GM18873 (cell line): ENCODE data around the gene RAB40B.

Experiments
- ATAC-seq: cut with Tn5 transposase; IDR thresholded peaks from one replicate; pipeline ENCODE4 v1.9.1; 2021; ENCODE audit warnings: mild to moderate bottlenecking, moderate library complexity, moderate number of reproducible peaks; ENCODE audit not compliant: unreplicated experiment, low FRiP score

RAB40B gene

DNA sequence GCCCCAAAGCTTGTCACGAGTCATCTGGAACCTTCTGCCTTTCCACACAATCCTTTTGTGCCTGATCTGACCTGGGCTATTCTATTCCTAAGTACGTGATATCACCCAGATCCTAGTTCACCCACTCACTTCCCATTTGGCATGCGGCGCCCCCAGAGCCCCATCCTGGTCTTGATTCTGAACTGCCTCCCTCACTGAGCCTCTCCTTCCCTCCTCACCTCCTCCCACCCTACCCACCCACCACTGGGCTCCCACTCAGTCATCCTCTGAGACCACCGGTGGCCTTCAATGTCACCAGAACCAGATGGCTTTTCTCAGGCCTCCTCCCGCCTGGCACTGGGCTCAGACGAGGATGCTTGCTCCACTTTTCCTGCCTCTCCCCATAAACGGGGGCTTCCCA, 68.8 kb downstream of the RAB40B start:
- ATAC-seq: no peak

DNA sequence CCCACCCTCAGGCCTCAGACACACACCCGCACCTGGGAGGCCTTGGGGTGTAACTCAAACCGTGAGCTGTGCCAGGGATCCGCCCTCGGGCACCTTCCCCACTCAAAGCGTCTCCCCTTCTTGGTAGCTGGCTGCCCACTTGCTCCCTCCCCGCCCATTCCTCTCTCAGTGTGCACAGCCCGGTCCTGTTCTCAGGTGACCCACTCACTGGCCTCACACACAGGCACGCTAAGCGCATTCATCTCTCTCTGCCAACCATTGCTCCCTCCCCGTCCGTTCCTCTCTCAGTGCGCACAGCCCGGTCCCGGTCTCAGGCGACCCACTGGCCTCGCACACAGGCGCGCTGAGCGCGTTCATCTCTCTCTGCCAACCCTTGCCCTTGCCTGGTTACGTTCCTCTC, 71.1 kb downstream of the RAB40B start:
- ATAC-seq: no peak

DNA sequence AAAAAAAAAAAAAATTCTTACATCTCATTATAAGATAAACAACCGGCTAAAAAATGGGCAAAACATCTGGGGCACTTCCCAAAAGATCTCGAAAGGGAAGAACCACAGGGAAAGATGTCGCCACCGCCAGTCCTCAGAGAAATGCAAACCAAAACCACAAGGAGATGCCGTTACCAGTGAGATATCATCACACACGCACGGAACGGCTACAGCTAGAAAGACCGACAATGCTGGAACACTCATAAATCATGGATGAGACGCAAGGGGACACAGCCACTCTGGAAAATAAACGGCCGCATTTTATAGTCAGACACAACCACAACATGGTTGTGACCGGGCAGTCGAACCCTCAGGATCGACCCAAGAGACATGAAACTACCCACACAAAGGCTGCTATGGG, 74.8 kb downstream of the RAB40B start:
- no peak for ATAC-seq

DNA sequence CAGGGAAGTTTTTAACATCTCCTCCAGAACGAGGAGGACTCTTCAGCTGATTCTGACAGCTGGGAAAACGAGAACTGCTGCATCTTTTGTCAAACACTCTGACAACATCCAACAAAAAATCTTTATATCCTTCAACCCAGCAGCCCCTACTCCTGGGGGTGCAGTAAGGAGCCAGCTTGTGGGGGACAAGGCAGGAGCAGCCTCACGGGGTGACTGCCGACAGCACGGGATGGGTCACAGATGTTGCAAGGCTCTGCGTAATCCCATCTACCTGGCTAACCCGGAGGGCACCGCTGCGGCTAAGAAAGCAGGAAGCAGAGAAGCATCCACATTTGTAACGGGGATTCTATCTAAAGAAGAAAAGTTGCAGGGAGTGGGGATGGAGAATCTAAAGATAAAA, 78.9 kb downstream of the RAB40B start:
- ATAC-seq: no peak

DNA sequence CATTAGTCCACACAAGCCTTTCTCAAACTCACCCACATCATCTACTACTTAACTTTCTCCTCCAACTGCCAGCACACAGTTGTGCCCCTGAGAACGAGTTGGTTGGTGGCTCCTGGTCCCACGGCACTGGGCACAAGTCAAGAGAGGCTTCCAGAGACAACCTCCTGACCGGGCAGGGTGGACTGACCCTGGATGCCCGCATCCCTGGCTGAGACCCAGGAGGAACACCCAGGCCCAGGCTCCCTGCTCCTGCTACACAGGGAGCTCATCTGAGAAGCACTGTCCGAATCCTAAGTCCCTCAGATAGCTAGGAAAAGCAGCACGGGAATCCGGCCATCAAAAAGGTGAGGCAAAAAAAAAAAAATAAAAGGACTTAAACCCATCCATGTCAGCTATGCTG, 79.3 kb downstream of the RAB40B start:
- no peak for ATAC-seq

DNA sequence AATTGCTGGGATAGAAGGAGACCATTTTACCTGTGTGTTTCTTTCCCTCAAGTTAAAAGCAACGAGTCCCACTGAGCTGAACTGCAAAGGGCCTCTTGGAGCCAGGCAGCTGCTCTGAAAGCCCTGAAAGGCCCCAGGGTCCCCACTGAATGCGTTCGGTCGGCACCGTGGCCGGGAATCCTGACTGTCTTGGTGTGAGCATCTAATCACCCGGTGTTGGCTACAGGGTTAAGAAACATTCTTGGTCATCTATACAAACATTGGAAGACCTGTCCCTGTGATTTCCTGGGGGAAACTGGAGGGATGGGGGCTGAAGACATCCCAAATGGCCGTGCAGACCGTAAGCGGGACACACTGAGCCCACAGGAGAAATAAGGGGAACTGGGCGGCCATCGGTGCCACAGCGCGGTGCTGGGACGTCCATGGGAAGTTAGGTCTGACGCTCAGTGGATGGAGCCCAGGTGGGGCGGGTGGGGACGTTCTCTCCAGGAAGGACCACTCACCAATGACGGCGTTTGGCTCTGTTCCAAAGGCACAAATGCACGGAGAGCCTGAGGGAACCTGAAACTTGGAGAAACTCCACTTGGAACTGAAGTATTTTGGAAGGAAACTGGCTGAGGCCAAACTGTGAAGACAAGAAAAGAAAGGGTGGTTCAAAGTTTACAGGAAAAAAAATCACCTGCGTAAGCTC, 82.3 kb downstream of the RAB40B start:
- no peak for ATAC-seq

DNA sequence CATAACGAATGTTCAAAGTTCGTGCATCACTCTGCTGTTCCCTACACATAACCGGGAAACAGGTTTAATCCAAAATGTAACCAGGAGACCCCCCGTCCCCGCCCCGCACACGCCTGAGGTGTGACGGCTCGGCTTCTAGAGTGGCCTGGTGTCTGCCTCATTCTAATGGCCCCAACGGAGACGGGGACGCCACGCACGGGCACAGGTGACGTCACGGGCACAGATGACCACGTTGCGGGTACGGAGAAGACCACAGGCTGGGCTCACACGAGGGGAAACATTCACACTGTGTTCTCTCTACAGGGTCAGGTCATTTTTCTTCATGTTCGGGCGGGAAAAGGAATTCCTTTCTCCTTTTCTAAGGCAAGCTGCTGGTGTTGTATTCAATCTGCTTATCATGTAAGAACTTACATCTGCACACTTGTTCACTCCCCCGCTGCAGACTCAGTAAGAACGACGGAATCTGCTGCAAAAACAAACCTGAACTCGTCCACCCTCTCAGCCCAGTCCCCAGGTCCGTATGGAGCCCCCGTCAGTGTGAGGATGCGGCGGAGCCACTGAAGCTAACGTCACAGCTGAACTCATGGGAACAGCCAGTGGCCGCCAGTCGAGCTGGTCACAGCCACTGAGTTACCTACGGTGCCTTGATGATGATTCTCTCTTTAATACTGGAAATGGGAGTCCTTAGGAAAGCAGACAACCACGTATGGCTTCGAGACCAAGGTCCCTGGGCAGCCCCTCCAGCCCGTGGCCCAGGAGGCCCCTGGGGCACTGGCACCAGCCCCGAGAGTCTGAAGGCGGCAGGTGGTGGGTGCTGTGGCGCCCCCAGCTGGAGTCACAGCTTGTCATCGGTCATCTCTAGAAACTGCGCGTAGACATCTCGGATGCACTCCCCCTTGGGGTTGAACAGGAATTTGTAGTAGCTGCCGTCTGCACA, 83.1 kb downstream of the RAB40B start:
- no peak for ATAC-seq

DNA sequence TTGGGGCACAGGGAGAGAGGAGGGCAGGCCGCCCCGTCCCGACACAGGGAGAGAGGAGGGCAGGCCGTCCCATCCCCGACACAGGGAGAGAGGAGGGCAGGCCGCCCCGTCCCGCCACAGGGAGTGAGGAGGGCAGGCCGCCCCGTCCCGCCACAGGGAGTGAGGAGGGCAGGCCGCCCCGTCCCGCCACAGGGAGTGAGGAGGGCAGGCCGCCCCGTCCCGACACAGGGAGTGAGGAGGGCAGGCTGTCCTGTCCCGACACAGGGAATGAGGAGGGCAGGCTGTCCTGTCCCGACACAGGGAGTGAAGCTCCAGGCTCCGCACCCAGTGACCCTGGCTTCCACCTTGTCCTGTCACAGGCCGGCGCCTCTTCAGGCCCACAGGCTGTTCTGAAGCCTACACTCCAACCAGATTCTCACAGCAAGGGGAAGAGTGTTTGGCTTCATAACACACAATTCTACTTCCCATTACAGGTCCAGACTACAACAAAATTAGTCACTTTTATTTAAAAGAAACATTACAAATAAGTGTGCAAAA, 84.3 kb downstream of the RAB40B start:
- ATAC-seq: no peak

DNA sequence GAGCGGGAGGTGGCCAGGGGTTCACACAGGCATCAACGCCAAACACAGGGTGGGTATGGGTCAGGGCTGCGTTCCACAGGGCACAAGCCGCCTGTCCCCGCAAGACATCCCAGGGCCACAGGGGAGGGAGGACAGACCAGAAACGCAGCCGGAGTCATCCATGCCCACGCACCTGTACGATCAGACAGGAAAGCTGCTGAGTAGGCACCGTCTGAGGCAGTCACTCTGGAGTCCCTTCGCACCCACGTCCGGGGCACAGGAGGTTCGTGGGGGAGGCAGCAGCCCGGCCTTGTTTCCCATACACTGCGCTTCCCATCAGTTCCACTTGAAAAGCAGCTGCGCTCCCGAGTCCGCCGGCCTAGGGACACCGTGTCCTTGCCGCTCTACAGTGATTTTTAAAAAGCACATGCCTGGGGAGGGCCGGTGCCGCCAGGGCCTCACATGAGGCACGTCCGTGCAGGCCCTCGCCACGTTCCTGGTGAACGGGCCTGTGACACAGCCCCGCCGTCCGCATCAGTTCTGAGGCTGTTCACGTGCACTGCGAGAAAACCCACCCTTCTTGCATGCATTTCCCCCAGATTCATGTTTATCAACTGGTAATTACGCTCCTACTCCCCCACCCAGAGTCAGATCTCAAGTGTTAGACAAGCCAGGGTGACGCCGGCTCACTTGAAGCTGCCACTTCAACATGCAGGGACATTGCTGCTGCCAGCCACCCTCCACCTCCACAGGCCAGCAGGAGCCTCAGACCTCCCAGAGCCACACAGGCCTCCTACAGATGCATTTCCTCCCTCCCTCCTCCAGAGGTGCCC, 85.0 kb downstream of the RAB40B start:
- no peak for ATAC-seq

DNA sequence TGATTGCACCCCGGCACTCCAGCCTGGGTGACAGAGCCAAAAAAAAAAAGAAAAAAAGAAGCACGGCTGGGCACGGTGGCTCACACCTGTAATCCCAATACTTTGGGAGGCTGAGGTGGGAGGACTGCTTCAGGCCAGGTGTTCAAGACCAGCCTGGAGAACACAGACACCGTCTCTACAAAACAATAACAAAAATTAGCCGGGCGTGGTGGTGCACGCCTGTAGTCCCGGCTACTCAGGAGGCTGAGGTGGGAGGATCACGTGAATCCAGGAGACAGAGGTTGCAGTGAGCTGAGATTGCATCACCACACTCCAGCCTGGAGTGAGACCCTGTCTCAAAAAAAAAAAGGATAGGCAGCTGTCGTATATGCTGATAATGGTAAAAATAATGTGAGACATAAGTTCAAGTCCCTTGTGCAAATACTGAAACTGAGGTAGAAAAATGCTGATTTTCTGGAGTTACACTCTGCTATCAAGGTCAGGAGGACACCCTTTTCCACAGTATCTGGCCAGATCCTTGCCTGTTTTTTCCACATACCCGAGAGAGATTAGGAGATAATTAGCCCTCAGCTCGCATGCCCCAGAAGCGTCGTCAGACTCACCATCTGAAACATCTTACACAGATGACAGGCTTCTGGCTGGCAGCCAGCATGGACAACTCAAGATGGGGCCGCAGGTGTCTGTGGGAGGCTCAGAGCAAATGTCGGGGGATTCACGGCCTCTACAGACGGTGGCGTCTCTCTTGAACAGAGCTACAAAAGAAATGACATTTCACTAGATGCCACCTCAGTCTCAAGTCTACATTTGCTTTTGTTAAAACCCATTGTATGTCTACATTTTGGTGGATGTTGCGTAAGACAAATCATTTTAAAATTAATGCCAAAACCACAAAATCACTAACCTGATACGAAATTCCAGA, 87.1 kb downstream of the RAB40B start:
- no peak for ATAC-seq

DNA sequence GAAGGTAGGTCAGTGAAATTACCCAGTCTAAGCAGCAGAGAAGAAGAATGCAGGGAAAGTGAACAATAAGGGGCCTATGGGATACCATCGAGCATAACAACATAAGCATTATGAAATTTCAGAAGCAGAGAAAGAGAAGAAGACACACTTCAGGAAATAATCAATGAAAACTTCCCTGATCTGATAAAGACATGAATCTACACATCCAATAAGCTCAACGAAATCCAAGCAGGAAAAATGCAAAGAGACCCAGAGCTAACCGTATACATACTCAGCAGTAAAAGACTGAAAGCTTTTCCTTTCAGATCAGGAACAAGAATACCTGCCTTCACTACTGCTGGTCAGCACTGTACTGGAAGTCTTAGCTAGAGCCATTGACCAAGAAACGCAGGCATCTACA, 88.8 kb downstream of the RAB40B start:
- ATAC-seq: no peak

DNA sequence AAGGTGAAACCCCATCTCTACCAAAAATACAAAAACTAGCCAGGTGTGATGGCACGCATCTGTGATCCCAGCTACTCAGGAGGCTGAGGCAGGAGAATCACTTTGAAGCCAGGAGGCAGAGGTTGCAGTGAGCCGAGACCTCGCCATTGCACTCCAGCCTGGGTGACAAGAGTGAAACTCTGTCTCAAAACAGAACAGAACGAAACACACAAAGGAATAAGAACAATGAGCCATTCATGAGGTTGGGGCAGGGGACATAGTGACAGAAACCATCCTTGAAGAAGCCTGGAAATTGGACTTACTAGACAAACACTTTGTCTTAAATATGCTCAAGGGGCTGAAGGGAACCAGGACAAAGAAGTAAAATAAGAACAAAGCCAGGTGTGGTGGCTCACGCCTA, 89.7 kb downstream of the RAB40B start:
- ATAC-seq: no peak

DNA sequence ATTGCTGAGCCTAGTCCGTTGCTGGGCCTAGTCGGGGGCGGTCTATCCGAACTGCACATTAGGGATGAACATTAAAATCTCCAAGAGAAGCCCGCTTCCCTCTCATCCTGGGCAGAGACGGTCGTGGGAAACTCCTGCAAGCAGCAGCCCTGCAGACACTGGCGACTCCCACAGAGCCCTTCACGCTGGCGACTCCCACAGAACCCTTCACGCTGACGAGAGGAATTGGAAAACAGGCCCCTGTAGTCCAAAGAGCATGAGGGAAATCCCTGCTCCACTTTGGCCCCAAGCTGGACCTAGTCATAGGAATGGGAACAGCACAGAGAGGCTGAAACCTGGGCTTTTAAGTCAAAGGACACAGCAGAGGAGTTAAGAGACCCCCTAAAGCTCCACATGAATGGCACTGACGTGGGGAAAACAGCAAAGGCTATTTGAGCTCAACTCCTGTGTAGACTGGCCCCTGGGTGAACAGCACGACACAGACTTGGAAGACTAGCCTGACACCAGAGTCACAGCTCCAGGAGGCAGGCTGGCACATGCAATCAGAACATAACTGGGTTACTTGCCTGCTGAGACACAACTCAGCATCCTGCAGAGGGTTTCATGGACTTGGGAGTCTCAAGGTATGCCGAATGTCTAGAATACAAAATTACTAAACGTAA, 92.4 kb downstream of the RAB40B start:
- ATAC-seq: no peak
